Stimulated activated CD8-positive, alpha-beta memory T cell treated with anti-CD3 and anti-CD28 coated beads, Interleukin-4, amount 100 ng/mL, for 1 hour (primary cell): ENCODE measurements around the gene TSEN34.
A peak's percentile ranks its signal among the peaks of the same experiment; 100 is the strongest.
"Not testable (repeated sequence)": the region's sequence is repeated elsewhere in the genome, so short reads cannot be mapped to it uniquely, and the experiment has no call there.

Source experiments
- DNase-seq, 2 donors: peaks; one replicate each; pipeline ENCODE4 v3.0.0-alpha.2; 2020; ENCODE audit warnings: low read depth in 2 of 2, low spot score in 1 of 2

Gene TSEN34

DNA sequence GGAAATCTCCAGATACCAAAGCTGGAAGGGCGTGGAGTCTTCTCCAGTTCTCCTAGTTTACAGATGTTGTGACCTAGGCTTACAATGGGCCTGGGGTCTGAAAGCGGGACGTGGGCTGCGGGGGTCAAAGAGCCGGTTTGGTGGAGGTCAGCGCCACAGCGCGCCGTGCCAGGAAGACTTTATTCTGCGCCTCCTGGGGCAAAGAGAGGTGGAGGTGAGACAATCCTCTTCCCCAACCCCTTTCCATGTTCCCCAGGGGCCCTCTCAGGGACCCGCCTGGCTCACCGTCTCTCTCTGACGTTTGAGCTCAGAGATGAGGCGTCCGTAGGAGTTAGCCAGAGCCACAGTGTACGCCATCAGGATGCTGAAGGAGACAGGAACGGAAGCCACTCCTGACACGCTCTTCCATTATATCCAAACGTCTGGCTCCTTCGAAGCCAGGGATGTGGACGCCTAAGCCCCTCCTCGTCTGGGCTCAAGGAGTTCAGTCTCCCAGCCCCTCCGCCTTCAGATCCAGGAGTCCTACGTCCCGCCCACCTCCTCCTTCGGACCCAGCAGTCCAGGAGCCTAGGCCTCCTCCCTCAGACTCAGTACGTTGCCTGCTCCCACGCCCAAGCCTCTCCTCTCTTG lies 30.8 kb upstream of the TSEN34 start:
- DNase-seq = no peak

DNA sequence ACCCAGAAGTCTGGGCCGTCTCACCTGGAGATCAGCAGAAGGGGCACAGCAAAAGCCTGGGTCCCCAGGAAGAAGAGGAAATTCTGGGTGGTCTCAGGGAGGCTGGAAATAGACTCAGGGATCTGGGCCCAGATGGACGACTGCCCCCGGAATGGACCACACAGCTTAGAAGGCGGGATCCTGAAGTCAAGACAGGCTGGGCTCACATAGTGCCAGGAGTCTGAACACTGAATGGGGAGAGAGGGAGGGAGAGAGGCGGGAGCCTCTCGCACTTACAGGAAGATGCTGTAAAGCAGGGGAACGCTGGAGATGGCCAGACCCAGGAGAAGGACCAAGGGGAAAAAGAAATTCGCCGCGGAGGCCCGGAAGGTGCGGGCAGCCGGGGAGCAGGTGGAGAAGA lies 30.3 kb upstream of the TSEN34 start:
- DNase-seq = no peak

DNA sequence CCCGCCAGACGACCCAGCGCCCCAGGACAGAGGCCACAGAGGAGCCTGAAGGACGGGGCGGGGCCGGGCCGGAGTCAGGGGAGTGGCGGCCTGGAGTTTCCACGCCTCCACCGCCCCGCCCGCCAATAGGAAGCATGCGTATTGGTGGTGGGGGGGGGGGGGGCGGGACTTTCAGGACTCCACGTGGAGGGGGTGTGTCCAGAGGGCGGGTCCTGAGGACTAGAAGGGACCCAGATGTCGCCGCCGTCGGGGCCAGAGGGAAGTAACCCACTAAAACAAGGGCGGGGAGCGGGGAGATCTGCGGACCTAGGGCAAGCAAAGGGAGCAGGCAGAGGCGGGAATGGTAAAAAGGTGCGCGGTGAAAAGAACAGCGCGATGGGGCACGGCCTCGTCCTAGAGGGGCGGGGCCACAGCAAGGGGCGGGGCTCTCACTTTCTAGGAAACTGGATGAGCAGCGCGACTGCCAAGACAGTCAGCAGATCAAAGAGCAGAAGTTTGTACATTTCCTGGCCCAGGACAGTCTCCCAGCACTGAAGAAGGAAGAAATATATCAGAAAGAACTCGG lies 28.8 kb upstream of the TSEN34 start:
- peak; percentile 56 to 57 for DNase-seq

- DNase-seq = no peak
Observed at GRCh38 chr19:54162884-54163283, 28.2 kb upstream of the TSEN34 start.

DNA sequence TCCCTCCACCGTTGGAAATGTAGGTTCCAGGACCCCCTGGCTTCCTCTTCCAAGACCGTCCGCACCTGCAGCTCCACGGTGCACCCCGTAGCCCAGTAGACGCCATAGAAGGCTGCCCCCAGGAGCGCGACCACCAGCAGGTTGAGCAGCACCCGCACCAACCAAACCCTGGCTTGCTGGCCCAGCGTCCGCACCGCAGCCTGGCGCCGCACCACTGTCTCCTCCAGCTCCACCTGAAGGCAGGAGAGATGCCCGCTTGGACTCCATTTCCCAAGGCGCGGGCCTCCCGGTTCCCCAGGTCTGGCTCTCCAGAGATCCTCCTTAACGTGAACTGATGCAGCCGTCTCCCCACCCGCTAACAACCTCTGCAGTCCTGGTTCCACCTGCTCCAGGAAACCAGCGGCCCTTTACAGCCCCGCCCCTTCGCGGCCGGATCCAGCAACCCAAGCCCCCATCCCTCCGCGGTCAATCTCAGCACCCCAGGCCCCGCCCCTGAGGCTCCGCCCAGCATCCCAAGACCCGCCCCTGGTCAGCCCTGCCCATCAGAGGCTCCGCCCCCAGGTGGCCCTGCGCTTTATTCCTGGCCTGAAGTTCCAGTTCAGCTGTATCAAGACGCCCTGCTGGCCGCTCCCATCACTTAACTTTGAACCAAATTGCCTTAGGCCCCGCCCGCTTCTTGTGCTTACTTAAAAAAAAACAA lies 26.6 kb upstream of the TSEN34 start:
- peak in 1 of 2 donors; percentile 31 for DNase-seq

DNA sequence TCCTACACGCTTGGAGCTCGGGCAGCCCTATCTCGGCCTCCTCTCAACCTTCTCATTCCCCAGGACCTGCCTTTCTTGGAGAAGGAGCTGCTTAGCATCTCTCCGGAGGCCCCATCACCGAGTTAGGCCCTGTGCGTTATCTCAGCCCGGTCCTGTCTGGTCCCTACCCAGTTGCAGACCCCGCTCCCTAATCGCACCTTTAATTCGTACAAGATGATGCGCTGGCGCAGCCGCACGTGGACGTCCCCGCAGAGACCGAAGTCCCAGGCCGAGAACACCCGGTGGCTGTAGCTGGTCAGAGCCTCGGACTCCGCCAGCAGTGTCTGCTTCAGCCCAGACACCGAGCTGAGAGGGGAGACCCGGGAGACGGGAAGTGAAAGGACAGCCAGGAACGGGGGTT lies 25.9 kb upstream of the TSEN34 start:
- no peak for DNase-seq

- DNase-seq = peak; percentile 84 to 90
Observed at GRCh38 chr19:54168174-54168917, 22.8 kb upstream of the TSEN34 start.

- DNase-seq = no peak
Observed at GRCh38 chr19:54169149-54169740, 21.9 kb upstream of the TSEN34 start.

DNA sequence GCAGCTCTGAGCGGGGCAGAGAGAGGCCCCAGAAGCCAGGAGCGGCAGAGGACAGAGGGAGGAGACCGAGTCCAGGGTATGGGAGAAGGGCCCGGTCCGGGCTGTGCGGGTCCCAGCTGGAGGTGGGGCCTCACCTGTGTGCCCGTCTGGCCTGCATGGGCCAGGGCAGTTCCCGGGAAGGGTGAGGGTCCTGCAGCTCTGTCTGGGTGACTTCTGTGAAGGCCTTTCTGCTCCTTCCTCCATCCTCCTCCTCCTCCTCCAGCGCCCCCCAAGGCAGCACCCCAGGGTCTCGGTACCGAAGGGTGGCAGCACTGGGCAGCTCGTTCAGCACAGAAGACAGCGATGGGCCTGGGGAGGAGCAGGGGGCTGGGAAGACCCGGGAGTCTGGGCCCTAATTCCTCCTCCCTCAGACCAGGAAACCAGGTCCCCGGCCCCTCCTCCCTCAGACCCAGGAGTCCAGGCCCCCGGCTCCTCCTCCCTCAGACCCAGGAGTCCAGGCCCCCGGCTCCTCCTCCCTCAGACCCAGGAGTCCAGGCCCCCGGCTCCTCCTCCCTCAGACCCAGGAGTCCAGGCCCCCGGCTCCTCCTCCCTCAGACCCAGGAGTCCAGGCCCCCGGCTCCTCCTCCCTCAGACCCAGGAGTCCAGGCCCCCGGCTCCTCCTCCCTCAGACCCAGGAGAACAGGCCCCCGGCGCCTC lies 19.2 kb upstream of the TSEN34 start:
- DNase-seq = not testable (repeated sequence)

DNA sequence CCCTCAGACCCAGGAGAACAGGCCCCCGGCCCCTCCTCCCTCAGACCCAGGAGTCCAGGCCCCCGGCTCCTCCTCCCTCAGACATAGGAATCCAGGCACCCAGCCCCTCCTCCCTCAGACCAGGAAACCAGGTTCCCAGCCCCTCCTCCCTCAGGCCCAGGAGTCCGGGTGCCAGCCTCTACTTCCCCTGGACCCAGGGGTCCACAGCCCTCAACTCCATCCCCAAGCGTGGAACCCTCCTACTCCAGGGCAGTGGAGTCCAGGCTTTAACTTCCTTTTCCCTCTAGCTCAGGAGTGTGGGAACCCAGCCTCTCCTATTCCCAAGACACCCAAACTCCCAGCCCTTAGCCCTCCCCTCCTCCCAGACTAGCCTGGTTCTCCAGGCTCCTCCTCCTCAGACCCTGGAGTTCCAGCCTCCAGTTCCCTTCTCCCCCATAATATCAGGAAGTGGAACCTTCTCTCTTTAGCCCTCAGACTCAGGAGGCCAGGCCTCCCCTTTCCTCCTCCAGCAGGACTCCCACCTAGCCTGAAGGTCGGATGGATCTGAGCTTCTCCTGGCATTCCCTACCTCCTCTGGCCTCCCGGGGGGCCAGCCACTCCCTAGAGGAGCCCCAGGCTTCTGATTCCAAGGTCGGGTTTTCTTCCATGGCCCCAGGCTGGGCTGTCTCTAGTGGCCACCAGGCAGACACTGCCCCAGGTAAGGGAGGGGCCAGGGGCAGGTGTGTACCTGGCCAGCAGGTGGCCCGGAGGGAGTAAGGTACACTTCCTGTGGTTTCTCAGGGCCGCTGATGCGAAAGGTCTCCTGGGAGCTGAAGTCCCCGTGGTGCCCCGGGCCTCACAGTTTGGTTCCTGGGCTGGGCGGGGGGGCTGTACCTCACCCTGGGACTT lies 18.4 kb upstream of the TSEN34 start, which contains the start of gene TMC4:
TMC4 (minus strand) TSS at position 690 of the 888 bp plus-strand sequence; CDS start at position 647, 43 bp downstream.
- DNase-seq = no peak

DNA sequence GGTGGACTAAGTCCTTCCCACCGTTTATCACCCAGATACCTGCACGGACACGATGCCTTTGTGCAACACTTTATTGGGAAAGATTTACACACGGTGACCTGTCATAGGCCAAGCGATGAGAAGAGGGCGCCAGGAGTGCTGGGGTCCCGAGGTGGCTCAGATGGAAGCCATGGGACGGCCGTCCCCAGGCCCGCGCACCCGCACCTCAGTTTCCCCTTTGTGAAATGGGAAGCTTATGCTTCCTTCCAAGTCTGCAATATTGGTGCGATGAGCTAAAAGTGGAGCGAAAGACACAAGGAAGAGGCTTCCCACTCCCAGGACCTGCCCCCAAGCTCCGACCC lies 17.8 kb upstream of the TSEN34 start:
- no peak for DNase-seq

DNA sequence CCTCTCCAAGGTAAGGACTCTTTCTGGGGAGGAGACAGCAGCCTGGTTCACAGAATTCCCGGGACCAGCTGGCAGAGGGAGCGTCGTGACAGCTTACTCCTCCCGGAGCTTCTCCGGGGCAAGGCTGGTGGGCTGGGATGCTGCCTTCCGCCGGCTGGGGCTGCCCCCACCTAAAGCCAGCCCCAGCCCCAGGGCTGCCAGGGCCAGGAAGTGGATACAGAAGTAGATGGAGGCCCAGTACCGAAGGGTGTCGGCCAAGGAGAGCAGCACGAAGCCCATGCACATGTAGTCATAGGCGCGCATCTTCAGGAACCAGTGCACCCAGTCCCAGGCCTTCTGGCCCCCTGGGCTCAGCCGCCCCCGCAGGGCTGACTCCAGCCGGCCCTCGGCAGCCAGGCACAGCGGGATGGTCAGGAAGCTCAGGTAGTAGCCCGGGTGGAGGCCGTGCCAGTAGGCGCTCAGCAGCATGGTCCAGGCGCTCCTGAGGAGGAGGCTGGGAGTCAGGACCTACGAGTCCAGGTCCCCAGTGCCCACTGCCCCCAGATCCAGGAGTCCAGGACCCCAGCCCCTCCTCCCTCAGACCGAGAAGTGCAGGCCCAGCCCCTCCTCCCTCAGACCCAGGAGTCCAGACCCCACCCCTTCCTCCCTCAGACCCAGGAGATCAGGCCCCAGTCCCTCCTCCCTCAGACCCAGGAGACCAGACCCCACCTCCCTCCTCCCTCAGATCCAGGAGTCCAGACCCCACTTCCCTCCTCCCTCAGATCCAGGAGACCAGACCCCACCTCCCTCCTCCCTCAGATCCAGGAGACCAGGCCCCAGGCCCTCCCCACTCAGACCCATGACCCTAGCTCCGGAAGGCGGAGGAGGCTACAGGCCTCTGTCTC lies 16.9 kb upstream of the TSEN34 start:
- DNase-seq = no peak

DNA sequence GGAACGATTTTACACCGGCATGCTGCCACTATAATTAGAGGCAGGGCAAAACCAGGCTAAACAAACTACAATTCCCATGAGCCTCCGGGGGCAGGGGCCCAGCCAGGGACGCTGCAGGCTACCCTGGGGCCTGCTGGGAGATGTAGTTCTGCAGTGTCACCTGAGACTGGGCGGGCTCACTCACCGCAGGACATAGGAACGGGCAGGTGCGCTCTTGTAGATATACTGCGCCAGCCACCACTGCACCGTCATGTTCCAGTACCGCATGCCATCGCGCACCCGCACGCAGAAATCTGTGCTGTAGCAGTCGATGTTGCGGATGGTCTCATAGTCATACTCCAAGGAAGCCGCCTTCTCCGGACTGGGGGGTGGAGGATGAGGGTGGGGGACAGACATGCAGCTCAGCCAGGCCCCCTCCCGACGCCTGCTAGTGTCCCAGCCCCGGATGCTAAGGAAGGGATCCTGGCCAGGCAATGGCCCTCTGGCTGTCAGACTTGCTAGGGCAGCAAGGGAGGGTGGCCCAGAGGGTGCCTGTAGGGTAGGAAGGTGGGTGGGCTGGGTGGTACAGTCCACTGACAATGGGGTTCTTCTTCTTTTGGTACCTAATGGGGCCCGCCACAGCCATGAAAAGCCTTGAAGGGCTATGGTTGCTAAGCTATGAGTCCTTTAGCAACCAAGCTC lies 12.4 kb upstream of the TSEN34 start:
- no peak for DNase-seq

GRCh38 chr19:54179262-54179852 lies 11.8 kb upstream of the TSEN34 start:
- no peak for DNase-seq

- no peak for DNase-seq
Observed at GRCh38 chr19:54179921-54180461, 11.1 kb upstream of the TSEN34 start.

DNA sequence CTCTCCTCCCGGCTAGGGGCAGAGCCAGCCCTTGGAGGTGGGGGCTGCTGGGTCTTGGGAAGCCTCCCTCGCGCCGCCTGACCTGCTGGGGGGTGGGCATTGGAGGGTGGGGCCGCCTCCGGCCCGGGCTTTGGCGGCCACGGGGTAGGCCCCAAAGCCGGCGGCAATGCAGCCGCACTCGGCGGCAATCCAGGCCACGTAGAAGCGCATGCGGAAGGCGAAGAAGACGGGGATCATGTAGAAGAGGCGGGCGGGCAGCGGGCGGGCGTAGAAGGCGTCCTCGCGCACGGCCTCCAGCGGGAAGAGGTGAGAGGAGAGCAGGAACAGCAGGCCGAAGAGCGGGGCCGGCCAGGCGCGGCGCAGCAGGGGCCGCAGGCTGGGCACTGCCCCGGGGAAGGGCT lies 10.4 kb upstream of the TSEN34 start:
- no peak for DNase-seq

GRCh38 chr19:54181894-54182293 lies 9.2 kb upstream of the TSEN34 start:
- not testable (repeated sequence) for DNase-seq

GRCh38 chr19:54183431-54183830 lies 7.7 kb upstream of the TSEN34 start:
- DNase-seq = no peak
